C4-2B (cell line): ENCODE results near the gene EMP1.

Source experiments
- ZFX ChIP-seq: fragments of 450-650 bp; IDR thresholded peaks from 2 replicates; pipeline ENCODE4 v1.6.1; 2017
- TF ChIP-seq, protein P1 (sequence below): fragments of 450-650 bp; conservative IDR thresholded peaks from 2 replicates; pipeline ENCODE4 v1.5.1; 2017; ENCODE audit warnings: mild to moderate bottlenecking

DNA sequence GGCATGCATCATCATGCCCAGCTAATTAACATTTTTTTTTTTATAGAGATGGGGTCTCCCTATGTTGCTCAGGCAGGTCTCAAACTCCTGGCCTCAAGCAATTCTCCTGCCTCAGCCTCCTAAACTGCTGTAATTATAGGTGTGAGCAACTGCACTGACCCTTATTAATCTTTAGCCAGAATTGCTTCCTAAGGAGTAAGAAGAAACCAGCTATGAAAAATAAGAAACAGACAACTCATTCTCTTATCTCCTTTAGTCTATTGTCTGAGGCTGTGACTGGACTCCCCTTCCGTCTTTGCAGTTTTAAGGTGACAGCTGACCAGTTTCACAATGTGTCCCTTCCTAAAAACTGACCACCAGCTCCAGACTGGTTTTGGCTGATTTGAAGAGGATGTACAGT is 52.4 kb downstream of the EMP1 start:
- TF ChIP-seq, protein P1, sequence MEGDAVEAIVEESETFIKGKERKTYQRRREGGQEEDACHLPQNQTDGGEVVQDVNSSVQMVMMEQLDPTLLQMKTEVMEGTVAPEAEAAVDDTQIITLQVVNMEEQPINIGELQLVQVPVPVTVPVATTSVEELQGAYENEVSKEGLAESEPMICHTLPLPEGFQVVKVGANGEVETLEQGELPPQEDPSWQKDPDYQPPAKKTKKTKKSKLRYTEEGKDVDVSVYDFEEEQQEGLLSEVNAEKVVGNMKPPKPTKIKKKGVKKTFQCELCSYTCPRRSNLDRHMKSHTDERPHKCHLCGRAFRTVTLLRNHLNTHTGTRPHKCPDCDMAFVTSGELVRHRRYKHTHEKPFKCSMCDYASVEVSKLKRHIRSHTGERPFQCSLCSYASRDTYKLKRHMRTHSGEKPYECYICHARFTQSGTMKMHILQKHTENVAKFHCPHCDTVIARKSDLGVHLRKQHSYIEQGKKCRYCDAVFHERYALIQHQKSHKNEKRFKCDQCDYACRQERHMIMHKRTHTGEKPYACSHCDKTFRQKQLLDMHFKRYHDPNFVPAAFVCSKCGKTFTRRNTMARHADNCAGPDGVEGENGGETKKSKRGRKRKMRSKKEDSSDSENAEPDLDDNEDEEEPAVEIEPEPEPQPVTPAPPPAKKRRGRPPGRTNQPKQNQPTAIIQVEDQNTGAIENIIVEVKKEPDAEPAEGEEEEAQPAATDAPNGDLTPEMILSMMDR: no peak
- no peak for TF ChIP-seq ZFX
